Gastroesophageal sphincter (tissue), 4 donors: ENCODE measurements around the gene ARHGDIB. TPM values are rescaled to one million over a fixed set of nuclear protein-coding genes. Genes with fewer than 3 reads are reported as not detected.

ENCODE experiments used
- ATAC-seq: fragments of 150-250 bp; one replicate; pipeline ENCODE4 v1.9.1; 2016; ENCODE audit warnings: mild to moderate bottlenecking, moderate library complexity
- H3K27ac ChIP-seq, 4 donors: fragments of 200-600 bp; sonication (generic) in 3 of 4; 1 replicate in 3 of 4; 2 replicates in 1 of 4; pipeline ENCODE4 v1.5.1; 2016 to 2019
- H3K27me3 ChIP-seq: fragments of 200-600 bp; sonication (generic); one replicate; pipeline ENCODE4 v1.5.1; 2019
- H3K36me3 ChIP-seq, 2 donors: fragments of 200-600 bp; sonication (generic); one replicate each; pipeline ENCODE4 v1.5.1; 2019; ENCODE audit warnings: control low read depth in 1 of 2
- H3K4me1 ChIP-seq, 3 donors: fragments of 200-600 bp; sonication (generic); 1 replicate in 2 of 3; 2 replicates in 1 of 3; pipeline ENCODE4 v1.5.1; 2016 to 2019; ENCODE audit warnings: control low read depth in 2 of 3
- H3K4me3 ChIP-seq, 2 donors: fragments of 200-600 bp; sonication (generic); one replicate each; pipeline ENCODE4 v1.5.1; 2019; ENCODE audit warnings: mild to moderate bottlenecking in 1 of 2, moderate library complexity in 1 of 2
- H3K9me3 ChIP-seq, 3 donors: fragments of 200-600 bp; sonication (generic); one replicate each; pipeline ENCODE4 v1.5.1; 2017 to 2019; ENCODE audit warnings: control low read depth in 2 of 3
- EP300 ChIP-seq: sonication (generic); formaldehyde crosslinking; IDR thresholded peaks from one replicate; pipeline ENCODE4 v1.6.1; 2017; ENCODE audit warnings: antibody characterized with exemption, mild to moderate bottlenecking
- POLR2A ChIP-seq, 2 donors: fragments of 450-650 bp; IDR thresholded peaks; one replicate each; pipeline ENCODE4 v1.6.1; 2017; ENCODE audit warnings: antibody characterized with exemption in 2 of 2, mild to moderate bottlenecking in 2 of 2, moderate library complexity in 1 of 2
- POLR2AphosphoS5 ChIP-seq: sonication (generic); formaldehyde crosslinking; IDR thresholded peaks from one replicate; pipeline ENCODE4 v1.6.1; 2017; ENCODE audit warnings: antibody characterized with exemption
- WGBS, 2 donors: methylation state at CpG; one replicate each; pipeline ENCODE4 v1.1.5; 2018; ENCODE audit warnings: low coverage in 1 of 2; 5-methylcytosine and 5-hydroxymethylcytosine counted together
- total RNA-seq, 4 donors: library from RNA; depleted of rRNA; stranded (reverse); fragments of >200 nt; gene quantifications; one replicate each; pipeline ENCODE4 v1.1.0, GENCODE V29; 2016
- TF ChIP-seq, protein P1 (sequence below), 4 experiments: fragments of 200-600 bp in 2 of 4; fragments of 450-650 bp in 2 of 4; sonication (generic) in 1 of 4; IDR thresholded peaks; one replicate each; pipeline ENCODE4 v1.5.1; 2017 to 2019; ENCODE audit warnings: antibody characterized with exemption in 4 of 4, mild to moderate bottlenecking in 2 of 4, moderate library complexity in 2 of 4

ARHGDIB gene
- total RNA-seq, 4 donors from 2014 or later, result 22.4 to 108 (median 74.2) TPM

DNA sequence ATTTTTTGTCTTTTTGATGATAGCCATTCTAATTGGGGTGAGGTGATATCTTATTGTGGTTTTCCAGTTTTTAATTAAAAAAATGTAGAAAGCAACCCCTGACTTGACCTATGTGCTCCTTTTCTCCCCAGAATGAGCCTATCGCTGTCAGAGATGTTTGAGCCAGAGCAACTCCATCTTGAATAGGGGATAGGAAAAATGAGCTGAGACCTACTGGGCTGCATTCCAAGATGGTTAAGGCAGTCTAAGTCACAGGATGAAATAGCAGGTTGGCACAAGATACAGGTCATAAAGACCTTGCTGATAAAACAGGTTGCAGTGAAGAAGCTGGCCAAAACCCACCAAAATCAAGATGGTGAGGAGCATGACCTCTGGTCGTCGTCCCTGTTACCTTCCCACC is 36.9 kb downstream of the ARHGDIB start:
- no peaks in the 10 kb centered on the region for H3K27me3 ChIP-seq
- H3K9me3 ChIP-seq, result no peaks in the 10 kb centered on the region
- H3K4me3 ChIP-seq, result no peak overlapping the region
- ATAC-seq, result no peak
- TF ChIP-seq POLR2AphosphoS5, result no peak
- no peak for TF ChIP-seq EP300
- TF ChIP-seq, protein P1, sequence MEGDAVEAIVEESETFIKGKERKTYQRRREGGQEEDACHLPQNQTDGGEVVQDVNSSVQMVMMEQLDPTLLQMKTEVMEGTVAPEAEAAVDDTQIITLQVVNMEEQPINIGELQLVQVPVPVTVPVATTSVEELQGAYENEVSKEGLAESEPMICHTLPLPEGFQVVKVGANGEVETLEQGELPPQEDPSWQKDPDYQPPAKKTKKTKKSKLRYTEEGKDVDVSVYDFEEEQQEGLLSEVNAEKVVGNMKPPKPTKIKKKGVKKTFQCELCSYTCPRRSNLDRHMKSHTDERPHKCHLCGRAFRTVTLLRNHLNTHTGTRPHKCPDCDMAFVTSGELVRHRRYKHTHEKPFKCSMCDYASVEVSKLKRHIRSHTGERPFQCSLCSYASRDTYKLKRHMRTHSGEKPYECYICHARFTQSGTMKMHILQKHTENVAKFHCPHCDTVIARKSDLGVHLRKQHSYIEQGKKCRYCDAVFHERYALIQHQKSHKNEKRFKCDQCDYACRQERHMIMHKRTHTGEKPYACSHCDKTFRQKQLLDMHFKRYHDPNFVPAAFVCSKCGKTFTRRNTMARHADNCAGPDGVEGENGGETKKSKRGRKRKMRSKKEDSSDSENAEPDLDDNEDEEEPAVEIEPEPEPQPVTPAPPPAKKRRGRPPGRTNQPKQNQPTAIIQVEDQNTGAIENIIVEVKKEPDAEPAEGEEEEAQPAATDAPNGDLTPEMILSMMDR (IDR thresholded peaks at IDR 0.05), result no peak
- TF ChIP-seq POLR2A (IDR thresholded peaks at IDR 0.05), result no peak
- 92 to 97% methylated on average over 3 of the region's 3 CpGs for WGBS, 2 donors
- H3K4me1 ChIP-seq, result peaks cover 0 to 13% (median 4%) of the 10 kb centered on the region in 3 donors
- no peaks in the 10 kb centered on the region for H3K36me3 ChIP-seq
- no peak overlapping the region for H3K27ac ChIP-seq

DNA sequence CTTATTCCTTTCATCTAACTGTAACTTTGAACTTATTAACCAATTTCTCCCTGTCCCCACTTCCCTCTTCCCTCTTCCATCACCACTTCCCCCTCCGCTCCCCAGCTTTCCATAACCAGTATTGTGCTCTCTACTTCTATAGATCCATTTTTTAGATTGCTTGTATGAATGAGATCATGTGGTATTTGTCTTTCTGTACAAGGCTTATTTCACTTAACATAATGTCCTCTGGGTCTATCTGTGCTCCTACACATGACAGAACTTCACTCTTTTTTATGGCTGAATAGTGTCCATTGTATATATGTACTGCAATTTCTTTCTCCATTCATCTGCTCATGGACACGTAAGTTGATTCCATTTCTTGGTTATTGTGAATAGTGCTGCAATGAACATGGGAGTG is 37.5 kb downstream of the ARHGDIB start:
- H3K4me3 ChIP-seq, result no peak overlapping the region
- peaks cover 0 to 7% (median 2%) of the 10 kb centered on the region in 3 donors for H3K4me1 ChIP-seq
- TF ChIP-seq, protein P1 (IDR thresholded peaks at IDR 0.05), result no peak
- TF ChIP-seq POLR2AphosphoS5 (no peak), POLR2A (IDR thresholded peaks at IDR 0.05) (no peak), EP300 (no peak)
- H3K36me3 ChIP-seq, result no peaks in the 10 kb centered on the region
- no peak overlapping the region for H3K27ac ChIP-seq
- 86 to 89% methylated on average over 2 of the region's 2 CpGs for WGBS, 2 donors
- no peak for ATAC-seq
- H3K9me3 ChIP-seq, result no peaks in the 10 kb centered on the region
- no peaks in the 10 kb centered on the region for H3K27me3 ChIP-seq

DNA sequence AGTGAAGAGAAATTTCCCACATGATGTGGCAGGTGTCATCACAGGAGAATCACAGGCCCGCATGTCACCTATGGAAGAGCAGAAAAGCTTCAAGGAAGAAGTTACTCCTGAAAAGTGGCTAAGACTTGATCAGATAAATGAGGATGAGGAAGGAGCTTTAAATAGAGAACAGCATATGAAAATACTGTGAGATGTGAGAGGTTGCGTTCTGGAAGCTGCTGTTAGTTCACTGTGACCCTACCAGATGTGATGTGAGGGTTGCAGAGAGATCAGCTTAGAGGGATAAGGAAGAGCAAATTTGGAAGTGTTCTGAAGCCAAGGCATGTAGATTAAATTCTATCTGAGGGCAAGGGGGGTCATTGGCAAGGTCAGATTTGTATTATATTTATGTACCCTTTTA is 40.2 kb downstream of the ARHGDIB start:
- 80 to 100% methylated on average over 1 of the region's 2 CpGs for WGBS, 2 donors
- Histone ChIP-seq H3K4me3 (no peak overlapping the region), H3K27ac (no peak overlapping the region), H3K9me3 (no peaks in the 10 kb centered on the region), H3K4me1 (no peaks in the 10 kb centered on the region), H3K27me3 (no peaks in the 10 kb centered on the region), H3K36me3 (no peaks in the 10 kb centered on the region)
- no peak for ATAC-seq
- TF ChIP-seq POLR2A (IDR thresholded peaks at IDR 0.05) (no peak), POLR2AphosphoS5 (no peak), EP300 (no peak)
- TF ChIP-seq, protein P1 (IDR thresholded peaks at IDR 0.05), result no peak

DNA sequence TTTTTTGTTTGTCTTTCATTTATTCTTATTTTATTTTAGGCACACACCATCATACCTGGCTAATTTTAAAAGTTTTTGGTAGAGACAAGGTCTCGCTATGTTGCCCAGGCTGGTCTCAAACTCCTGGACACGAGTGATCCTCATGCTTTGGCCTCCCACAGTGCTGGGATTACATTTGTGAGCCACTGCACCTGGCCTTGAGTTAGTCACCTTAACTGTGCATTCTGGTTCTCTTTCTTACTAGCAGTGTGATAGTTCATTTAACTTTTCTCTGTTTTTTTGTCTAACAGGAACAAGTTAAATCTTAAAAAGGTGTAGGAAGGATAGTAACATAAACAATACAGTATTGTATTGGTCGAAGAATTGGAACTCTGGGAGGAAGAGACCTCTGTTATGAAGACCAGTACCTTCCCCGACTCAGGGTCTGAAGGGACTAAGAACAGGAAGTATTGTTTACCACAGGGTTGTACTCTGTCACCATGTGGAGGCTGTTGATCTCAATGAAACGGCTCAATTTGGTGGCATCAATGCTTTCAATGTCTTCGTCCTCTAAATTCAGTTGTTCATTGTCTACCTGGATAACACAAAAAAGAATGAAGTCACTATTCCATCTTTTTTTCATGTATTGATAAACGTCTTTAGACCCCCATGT is 40.8 kb downstream of the ARHGDIB start:
- Histone ChIP-seq H3K4me3 (no peak overlapping the region), H3K27ac (no peak overlapping the region)
- TF ChIP-seq, protein P1 (IDR thresholded peaks at IDR 0.05), result no peak
- TF ChIP-seq POLR2AphosphoS5 (no peak), EP300 (no peak), POLR2A (IDR thresholded peaks at IDR 0.05) (no peak)

DNA sequence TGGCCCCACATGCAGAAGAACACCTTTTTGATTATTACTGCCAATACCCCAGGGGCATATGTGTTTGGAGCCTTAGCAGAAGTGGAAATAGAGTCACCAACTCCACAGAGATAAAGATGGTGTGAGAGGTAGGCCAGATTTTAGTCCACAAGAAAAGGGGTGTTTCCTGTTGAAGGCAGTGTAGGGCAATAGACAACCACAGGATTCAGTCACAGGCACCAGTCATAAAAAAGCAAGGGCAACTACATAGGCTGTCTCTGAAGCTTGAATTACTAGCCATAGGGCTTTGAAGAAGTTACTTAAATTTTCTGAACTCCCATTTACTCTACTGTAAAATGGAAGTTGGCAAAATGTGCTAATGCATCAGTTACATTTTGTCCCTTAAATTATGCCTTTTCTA is 41.9 kb downstream of the ARHGDIB start:
- no peaks in the 10 kb centered on the region for H3K27me3 ChIP-seq
- H3K4me3 ChIP-seq, result no peak overlapping the region
- ATAC-seq, result no peak
- no peaks in the 10 kb centered on the region for H3K4me1 ChIP-seq
- no peak overlapping the region for H3K27ac ChIP-seq
- H3K9me3 ChIP-seq, result no peaks in the 10 kb centered on the region
- TF ChIP-seq, protein P1 (IDR thresholded peaks at IDR 0.05), result no peak
- TF ChIP-seq EP300 (no peak), POLR2AphosphoS5 (no peak), POLR2A (IDR thresholded peaks at IDR 0.05) (no peak)
- no peaks in the 10 kb centered on the region for H3K36me3 ChIP-seq

More for the DNA sequence above, 40.8 kb downstream of the ARHGDIB start:
- Histone ChIP-seq H3K9me3 (no peaks in the 10 kb centered on the region), H3K27me3 (no peaks in the 10 kb centered on the region), H3K36me3 (no peaks in the 10 kb centered on the region), H3K4me1 (no peaks in the 10 kb centered on the region)
- no peak for ATAC-seq
- WGBS, 2 donors, result 83 to 85% methylated on average over 6 to 7 of the region's 7 CpGs
